HG03060 (cell line): ENCODE data around the gene CSTB.

Experiments
- ATAC-seq: cut with Tn5 transposase; IDR thresholded peaks from one replicate; pipeline ENCODE4 v1.9.1; 2021; ENCODE audit warnings: low read depth, moderate number of reproducible peaks; ENCODE audit not compliant: unreplicated experiment

CSTB gene

GRCh38 chr21:43793243-43793642, 17.1 kb upstream of the CSTB start:
- no peak for ATAC-seq

- no peak for ATAC-seq
Measured at GRCh38 chr21:43792406-43792805, 16.3 kb upstream of the CSTB start.

- no peak for ATAC-seq
Measured at GRCh38 chr21:43790010-43790524, 14.0 kb upstream of the CSTB start.

GRCh38 chr21:43789276-43790009, 13.3 kb upstream of the CSTB start, which contains the start of gene RRP1:
TSS of gene RRP1 (plus strand) at chr21:43789577. CDS start at chr21:43789630, 53 bp downstream.
- peak; percentile 71 for ATAC-seq

- ATAC-seq = no peak
Measured at GRCh38 chr21:43786807-43787440, 10.8 kb upstream of the CSTB start.

GRCh38 chr21:43786300-43786806, 10.2 kb upstream of the CSTB start:
- ATAC-seq = no peak

- ATAC-seq = no peak
Measured at GRCh38 chr21:43785134-43785533, 9.0 kb upstream of the CSTB start.

GRCh38 chr21:43783098-43783700, 7.1 kb upstream of the CSTB start:
- ATAC-seq = no peak

GRCh38 chr21:43782431-43783097, 6.5 kb upstream of the CSTB start:
- no peak for ATAC-seq

- no peak for ATAC-seq
Measured at GRCh38 chr21:43781846-43782245, 5.7 kb upstream of the CSTB start.

GRCh38 chr21:43779660-43780059, 3.6 kb upstream of the CSTB start:
- no peak for ATAC-seq

GRCh38 chr21:43778469-43779335, 2.6 kb upstream of the CSTB start:
- no peak for ATAC-seq

GRCh38 chr21:43777953-43778352, 1.8 kb upstream of the CSTB start:
- no peak for ATAC-seq

- no peak for ATAC-seq
Measured at GRCh38 chr21:43775190-43775589, 918 bp downstream of the CSTB start.

- ATAC-seq = no peak
Measured at GRCh38 chr21:43774163-43774562, 1.9 kb downstream of the CSTB start.

- no peak for ATAC-seq
Measured at GRCh38 chr21:43772425-43772821, 3.7 kb downstream of the CSTB start.

- no peak for ATAC-seq
Measured at GRCh38 chr21:43771698-43772424, 4.2 kb downstream of the CSTB start.

GRCh38 chr21:43771199-43771675, 4.9 kb downstream of the CSTB start:
- ATAC-seq = no peak

- ATAC-seq = no peak
Measured at GRCh38 chr21:43770066-43770655, 5.9 kb downstream of the CSTB start.
